ENCODE data around the gene ZDHHC11B.
"Not testable (repeated sequence)": the region's sequence is repeated elsewhere in the genome, so short reads cannot be mapped to it uniquely, and the experiment has no call there.

The ZDHHC11B gene

GRCh38 chr5:715636-716035, 68.9 kb downstream of the ZDHHC11B start:
- not testable (repeated sequence) for DNase-seq (ENCODE audit: low spot score)

GRCh38 chr5:714215-715118, 70.1 kb downstream of the ZDHHC11B start:
- not testable (repeated sequence) for DNase-seq (ENCODE audit: low spot score)

- not testable (repeated sequence) for DNase-seq (ENCODE audit: low spot score)
These were observed 70.8 kb downstream of the ZDHHC11B start for GRCh38 chr5:713686-714085.

- not testable (repeated sequence) for DNase-seq (ENCODE audit: low spot score)
These were observed 75.5 kb downstream of the ZDHHC11B start for GRCh38 chr5:708848-709517.

GRCh38 chr5:708374-708773, 76.2 kb downstream of the ZDHHC11B start:
- not testable (repeated sequence) for DNase-seq (ENCODE audit: low spot score)

- not testable (repeated sequence) for DNase-seq (ENCODE audit: low spot score)
These were observed 78.4 kb downstream of the ZDHHC11B start for GRCh38 chr5:706127-706526.

GRCh38 chr5:696753-697702, 87.5 kb downstream of the ZDHHC11B start:
- DNase-seq (ENCODE audit: low spot score), result not testable (repeated sequence)

GRCh38 chr5:696191-696590, 88.3 kb downstream of the ZDHHC11B start:
- DNase-seq (ENCODE audit: low spot score), result not testable (repeated sequence)

- DNase-seq (ENCODE audit: low spot score), result not testable (repeated sequence)
These were observed 89.1 kb downstream of the ZDHHC11B start for GRCh38 chr5:695475-695874.

- DNase-seq (ENCODE audit: low spot score), result not testable (repeated sequence)
These were observed 90.5 kb downstream of the ZDHHC11B start for GRCh38 chr5:694042-694431.

- DNase-seq (ENCODE audit: low spot score), result peak; percentile 22
These were observed 91.1 kb downstream of the ZDHHC11B start, which contains the start of gene TPPP for GRCh38 chr5:693271-694041. Gene TPPP (minus strand): TSS chr5:693352. CDS start chr5:678060, 15,292 bp downstream.

GRCh38 chr5:692529-693041, 91.9 kb downstream of the ZDHHC11B start:
- not testable (repeated sequence) for DNase-seq (ENCODE audit: low spot score)

- no peak for DNase-seq (ENCODE audit: low spot score)
These were observed 92.6 kb downstream of the ZDHHC11B start for GRCh38 chr5:691817-692528.

- not testable (repeated sequence) for DNase-seq (ENCODE audit: low spot score)
These were observed 93.5 kb downstream of the ZDHHC11B start for GRCh38 chr5:691049-691448.

GRCh38 chr5:690293-690692, 94.2 kb downstream of the ZDHHC11B start:
- DNase-seq (ENCODE audit: low spot score), result not testable (repeated sequence)

GRCh38 chr5:688348-689010, 96.0 kb downstream of the ZDHHC11B start:
- DNase-seq (ENCODE audit: low spot score), result not testable (repeated sequence)

- DNase-seq (ENCODE audit: low spot score), result not testable (repeated sequence)
These were observed 97.6 kb downstream of the ZDHHC11B start for GRCh38 chr5:686936-687335.

GRCh38 chr5:686172-686523, 98.4 kb downstream of the ZDHHC11B start:
- not testable (repeated sequence) for DNase-seq (ENCODE audit: low spot score)

Data from COLO829 (cell line).